HEK293 (cell line): ENCODE data around the gene CACNG6.
"Not testable (repeated sequence)": the region's sequence is repeated elsewhere in the genome, so short reads cannot be mapped to it uniquely, and the experiment has no call there.

ENCODE experiments used
- CTCF ChIA-PET: fragments of 350-600 bp; formaldehyde crosslinking; extraction: SDS; loops from one replicate; lab custom pipeline; 2021; ENCODE audit warnings: antibody characterized with exemption; lab: Yijun Ruan, JAX
- POLR2A ChIA-PET: fragments of 300-600 bp; formaldehyde crosslinking; extraction: SDS; loops from one replicate; lab custom pipeline; 2020; ENCODE audit warnings: antibody characterized with exemption, inconsistent platforms; lab: Yijun Ruan, JAX
- H3K27ac ChIP-seq: fragments of 200-500 bp; sonication (Bioruptor generic); 2 replicates; pipeline ENCODE4 v1.5.1; 2014; ENCODE audit warnings: low read depth, low read length, control low read depth, inconsistent platforms; ENCODE audit errors: extremely low read depth
- H3K36me3 ChIP-seq, 2 experiments: fragments of 200-500 bp in 1 of 2; sonication (Bioruptor generic) in 1 of 2; 1 replicate in 1 of 2; 2 replicates in 1 of 2; pipeline ENCODE4 v1.5.1; 2014 to 2017; ENCODE audit warnings: inconsistent platforms in 2 of 2, low read length in 2 of 2; ENCODE audit not compliant: control insufficient read depth in 2 of 2, insufficient read depth in 1 of 2
- H3K4me1 ChIP-seq: fragments of 200-500 bp; sonication (Bioruptor generic); 2 replicates; pipeline ENCODE4 v1.5.1; 2014; ENCODE audit warnings: mild to moderate bottlenecking, low read length, inconsistent platforms; ENCODE audit not compliant: control insufficient read depth, insufficient read depth
- H3K4me3 ChIP-seq: 2 replicates; pipeline ENCODE4 v1.5.1; 2011; ENCODE audit warnings: low read depth, mild to moderate bottlenecking, control low read depth, low read length, moderate library complexity
- H3K9me3 ChIP-seq: fragments of 200-500 bp; sonication (Bioruptor generic); 2 replicates; pipeline ENCODE4 v1.5.1; 2014; ENCODE audit warnings: low read depth, low read length, inconsistent platforms; ENCODE audit not compliant: control insufficient read depth, insufficient read depth
- BCL11B ChIP-seq: fragments of 450-650 bp; formaldehyde crosslinking; IDR thresholded peaks from 2 replicates; pipeline ENCODE4 v1.5.1; 2016; ENCODE audit warnings: low read depth, missing biosample characterization, missing genetic modification characterization
- GLIS1 ChIP-seq: fragments of 450-650 bp; formaldehyde crosslinking; IDR thresholded peaks from 2 replicates; pipeline ENCODE4 v1.5.1; 2016; ENCODE audit warnings: missing biosample characterization, missing genetic modification characterization
- GLIS2 ChIP-seq: fragments of 450-650 bp; formaldehyde crosslinking; IDR thresholded peaks from 2 replicates; pipeline ENCODE4 v1.5.1; 2016; ENCODE audit warnings: missing biosample characterization, missing genetic modification characterization
- INSM2 ChIP-seq: fragments of 450-650 bp; formaldehyde crosslinking; IDR thresholded peaks from 2 replicates; pipeline ENCODE4 v1.5.1; 2016; ENCODE audit warnings: missing biosample characterization, missing genetic modification characterization
- KLF1 ChIP-seq: fragments of 450-650 bp; formaldehyde crosslinking; IDR thresholded peaks from 2 replicates; pipeline ENCODE4 v1.5.1; 2016; ENCODE audit warnings: missing biosample characterization, missing genetic modification characterization
- KLF8 ChIP-seq: fragments of 450-650 bp; formaldehyde crosslinking; IDR thresholded peaks from 2 replicates; pipeline ENCODE4 v1.5.1; 2016; ENCODE audit warnings: missing biosample characterization, missing genetic modification characterization
- MEIS1 ChIP-seq: sonication (generic); formaldehyde crosslinking; IDR thresholded peaks from 2 replicates; pipeline ENCODE4 v1.8.1; 2022; ENCODE audit warnings: missing genetic modification reagents, mild to moderate bottlenecking, borderline replicate concordance
- OVOL3 ChIP-seq: fragments of 450-650 bp; formaldehyde crosslinking; IDR thresholded peaks from 2 replicates; pipeline ENCODE4 v1.5.1; 2016; ENCODE audit warnings: missing biosample characterization, missing genetic modification characterization
- REPIN1 ChIP-seq: fragments of 450-650 bp; formaldehyde crosslinking; IDR thresholded peaks from 2 replicates; pipeline ENCODE4 v1.5.1; 2017; ENCODE audit warnings: missing biosample characterization, missing genetic modification characterization, low read depth
- SP7 ChIP-seq: fragments of 450-650 bp; formaldehyde crosslinking; IDR thresholded peaks from 2 replicates; pipeline ENCODE4 v1.5.1; 2016; ENCODE audit warnings: missing biosample characterization, missing genetic modification characterization
- TRIM28 ChIP-seq: IDR thresholded peaks from 2 replicates; pipeline ENCODE4 v1.6.1; 2011; ENCODE audit warnings: low read length, control low read depth, borderline replicate concordance
- ZBTB20 ChIP-seq: fragments of 450-650 bp; formaldehyde crosslinking; IDR thresholded peaks from 2 replicates; pipeline ENCODE4 v1.5.1; 2016; ENCODE audit warnings: missing biosample characterization, missing genetic modification characterization
- ZBTB48 ChIP-seq: fragments of 450-650 bp; formaldehyde crosslinking; IDR thresholded peaks from 2 replicates; pipeline ENCODE4 v1.5.1; 2016; ENCODE audit warnings: missing biosample characterization, missing genetic modification characterization
- ZBTB8A ChIP-seq: fragments of 450-650 bp; formaldehyde crosslinking; IDR thresholded peaks from 2 replicates; pipeline ENCODE4 v1.5.1; 2016; ENCODE audit warnings: missing biosample characterization, missing genetic modification characterization
- ZNF121 ChIP-seq: fragments of 450-650 bp; formaldehyde crosslinking; IDR thresholded peaks from 2 replicates; pipeline ENCODE4 v1.5.1; 2016; ENCODE audit warnings: missing biosample characterization, missing genetic modification characterization
- ZNF138 ChIP-seq: fragments of 450-650 bp; formaldehyde crosslinking; IDR thresholded peaks from 2 replicates; pipeline ENCODE4 v1.5.1; 2016; ENCODE audit warnings: missing biosample characterization, missing genetic modification characterization, borderline replicate concordance
- ZNF146 ChIP-seq: fragments of 450-650 bp; formaldehyde crosslinking; IDR thresholded peaks from 2 replicates; pipeline ENCODE4 v1.5.1; 2016; ENCODE audit warnings: missing biosample characterization, missing genetic modification characterization
- ZNF184 ChIP-seq: fragments of 450-650 bp; IDR thresholded peaks from 2 replicates; pipeline ENCODE4 v1.5.1; 2018; ENCODE audit warnings: missing biosample characterization, mild to moderate bottlenecking, missing genetic modification characterization
- ZNF266 ChIP-seq: fragments of 450-650 bp; formaldehyde crosslinking; IDR thresholded peaks from 2 replicates; pipeline ENCODE4 v1.5.1; 2016; ENCODE audit warnings: missing biosample characterization, missing genetic modification characterization, low read depth
- ZNF416 ChIP-seq: fragments of 450-650 bp; formaldehyde crosslinking; IDR thresholded peaks from 2 replicates; pipeline ENCODE4 v1.5.1; 2016; ENCODE audit warnings: missing biosample characterization, missing genetic modification characterization
- ZNF473 ChIP-seq: fragments of 450-650 bp; formaldehyde crosslinking; IDR thresholded peaks from 2 replicates; pipeline ENCODE4 v1.5.1; 2017; ENCODE audit warnings: missing biosample characterization, missing genetic modification characterization
- ZNF48 ChIP-seq: fragments of 450-650 bp; formaldehyde crosslinking; IDR thresholded peaks from 2 replicates; pipeline ENCODE4 v1.5.1; 2016; ENCODE audit warnings: missing biosample characterization, missing genetic modification characterization
- ZNF510 ChIP-seq: fragments of 450-650 bp; formaldehyde crosslinking; IDR thresholded peaks from 2 replicates; pipeline ENCODE4 v1.5.1; 2018; ENCODE audit warnings: mild to moderate bottlenecking, missing genetic modification characterization, missing biosample characterization; ENCODE audit not compliant: insufficient replicate concordance
- ZNF513 ChIP-seq: fragments of 450-650 bp; IDR thresholded peaks from 2 replicates; pipeline ENCODE4 v1.5.1; 2018; ENCODE audit warnings: missing biosample characterization, missing genetic modification characterization
- ZNF529 ChIP-seq: fragments of 450-650 bp; formaldehyde crosslinking; IDR thresholded peaks from 2 replicates; pipeline ENCODE4 v1.5.1; 2017; ENCODE audit warnings: missing genetic modification characterization, missing biosample characterization; ENCODE audit not compliant: insufficient replicate concordance
- ZNF610 ChIP-seq: fragments of 450-650 bp; formaldehyde crosslinking; IDR thresholded peaks from 2 replicates; pipeline ENCODE4 v1.5.1; 2016; ENCODE audit warnings: missing biosample characterization, missing genetic modification characterization, borderline replicate concordance
- ZNF621 ChIP-seq: fragments of 450-650 bp; formaldehyde crosslinking; IDR thresholded peaks from 2 replicates; pipeline ENCODE4 v1.5.1; 2017; ENCODE audit warnings: missing biosample characterization, missing genetic modification characterization
- ZNF626 ChIP-seq: fragments of 450-650 bp; sonication (Bioruptor Pico); formaldehyde crosslinking; IDR thresholded peaks from 2 replicates; pipeline ENCODE4 v1.5.1; 2018; ENCODE audit warnings: missing biosample characterization, missing genetic modification characterization, inconsistent platforms
- TF ChIP-seq, protein P1 (sequence below): fragments of 450-650 bp; formaldehyde crosslinking; optimal IDR thresholded peaks from 2 replicates; pipeline ENCODE3; 2016; ENCODE audit warnings: missing biosample characterization, mild to moderate bottlenecking, missing genetic modification characterization

Gene CACNG6

GRCh38 chr19:54036542-54036941 is 45.1 kb downstream of the CACNG6 start:
- H3K36me3 ChIP-seq, POLR2A ChIA-PET, H3K4me3 ChIP-seq, CTCF ChIA-PET, H3K4me1 ChIP-seq, H3K9me3 ChIP-seq, H3K27ac ChIP-seq: not testable (repeated sequence)

- Histone ChIP-seq H3K36me3 (no peaks in the 10 kb centered on the region), H3K4me3 (no peak overlapping the region), H3K4me1 (no peaks in the 10 kb centered on the region), H3K9me3 (no peaks in the 10 kb centered on the region), H3K27ac (no peak overlapping the region)
- ChIA-PET POLR2A (no interaction called here), CTCF (interaction anchor here (0.6 to 2.8 kb wide), 5 partner anchors 9 to 231 kb away, joined by 3 to 14 read pairs (median 3); no protein-coding TSS in a partner anchor)
- TF ChIP-seq ZNF510 (tag by site-specific recombination) (no peak), ZNF184 (tag by site-specific recombination) (no peak), ZBTB20 (tag by site-specific recombination) (no peak), ZNF621 (tag by site-specific recombination) (no peak), ZNF416 (tag by site-specific recombination) (no peak), TRIM28 (no peak), INSM2 (tag by site-specific recombination) (no peak), ZBTB8A (tag by site-specific recombination) (no peak), ZNF529 (tag by site-specific recombination) (no peak), ZNF48 (tag by site-specific recombination) (no peak), MEIS1 (CRISPR knock-in tag) (no peak), ZNF121 (tag by site-specific recombination) (no peak), ZNF473 (tag by site-specific recombination) (no peak), BCL11B (no peak), KLF1 (no peak), ZBTB48 (tag by site-specific recombination) (no peak), GLIS2 (tag by site-specific recombination) (no peak)
- TF ChIP-seq, protein P1, sequence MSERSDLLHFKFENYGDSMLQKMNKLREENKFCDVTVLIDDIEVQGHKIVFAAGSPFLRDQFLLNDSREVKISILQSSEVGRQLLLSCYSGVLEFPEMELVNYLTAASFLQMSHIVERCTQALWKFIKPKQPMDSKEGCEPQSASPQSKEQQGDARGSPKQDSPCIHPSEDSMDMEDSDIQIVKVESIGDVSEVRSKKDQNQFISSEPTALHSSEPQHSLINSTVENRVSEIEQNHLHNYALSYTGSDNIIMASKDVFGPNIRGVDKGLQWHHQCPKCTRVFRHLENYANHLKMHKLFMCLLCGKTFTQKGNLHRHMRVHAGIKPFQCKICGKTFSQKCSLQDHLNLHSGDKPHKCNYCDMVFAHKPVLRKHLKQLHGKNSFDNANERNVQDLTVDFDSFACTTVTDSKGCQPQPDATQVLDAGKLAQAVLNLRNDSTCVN (tag by site-specific recombination): no peak
Observed at GRCh38 chr19:54040003-54040402, 48.6 kb downstream of the CACNG6 start.

DNA sequence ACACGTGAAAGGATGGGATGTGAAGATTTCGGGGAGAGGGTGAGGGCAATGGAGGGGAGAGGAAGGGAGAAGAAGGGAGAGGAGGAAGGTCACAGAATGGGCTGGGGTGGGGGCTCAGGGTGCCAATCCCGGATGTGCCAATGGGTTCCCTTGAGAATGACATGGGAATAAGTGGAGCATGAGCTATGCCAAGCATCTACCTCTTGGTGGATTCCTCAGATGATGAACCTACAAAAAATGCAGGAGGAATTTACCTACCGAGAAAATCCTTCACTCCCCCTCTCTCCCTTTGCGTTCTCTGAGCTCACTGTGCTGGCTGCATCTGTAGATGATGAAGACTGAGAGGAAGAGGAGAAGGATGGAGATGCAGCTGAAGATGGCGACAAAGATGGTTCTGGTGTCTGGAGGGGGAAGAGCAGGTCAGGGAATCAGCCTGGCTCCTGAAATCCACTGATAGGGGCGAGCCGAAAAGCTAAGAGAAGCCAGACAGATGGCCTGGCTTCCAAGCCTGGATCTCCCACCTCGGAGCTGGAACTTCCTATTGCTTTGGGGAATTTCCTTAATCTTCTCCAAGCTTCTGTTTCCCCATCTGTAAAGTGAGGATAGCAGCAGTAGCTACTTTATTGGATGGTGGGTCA is 50.7 kb downstream of the CACNG6 start:
- Histone ChIP-seq H3K36me3 (no peaks in the 10 kb centered on the region), H3K27ac (no peak overlapping the region), H3K4me1 (no peaks in the 10 kb centered on the region), H3K9me3 (no peaks in the 10 kb centered on the region), H3K4me3 (no peak overlapping the region)
- ChIA-PET POLR2A (interaction anchor here (0.9 kb wide), 1 partner anchor 144 kb away, joined by 5 read pairs; no protein-coding TSS in a partner anchor), CTCF (interaction anchor here (0.6 to 3.3 kb wide), 4 partner anchors 12 to 249 kb away, joined by 3 to 26 read pairs (median 6); no protein-coding TSS in a partner anchor)
- TF ChIP-seq SP7 (tag by site-specific recombination): no peak
- no peak for TF ChIP-seq ZNF513 (tag by site-specific recombination)
- no peak for TF ChIP-seq REPIN1
- TF ChIP-seq GLIS1: no peak
- TF ChIP-seq KLF8: no peak
- no peak for TF ChIP-seq ZNF138 (tag by site-specific recombination)
- TF ChIP-seq ZNF146: no peak
- TF ChIP-seq ZNF266 (tag by site-specific recombination): no peak
- TF ChIP-seq ZNF610 (tag by site-specific recombination): no peak
- no peak for TF ChIP-seq ZNF626 (tag by site-specific recombination)
- no peak for TF ChIP-seq OVOL3
